Ovary (tissue), 9 donors: ENCODE measurements around the gene CAMKK2. TPM values are rescaled to one million over a fixed set of nuclear protein-coding genes. Genes with fewer than 3 reads are reported as not detected.
"Not testable (repeated sequence)": the region's sequence is repeated elsewhere in the genome, so short reads cannot be mapped to it uniquely, and the experiment has no call there.

Source experiments
- DNase-seq, 5 donors: peaks; one replicate each; pipeline ENCODE4 v3.0.0-alpha.2; 2019 to 2020
- H3K27ac ChIP-seq, 2 donors: fragments of 200-600 bp; one replicate each; pipeline versions ENCODE4 v1.5.1 to v1.8.0; 2019 to 2022
- H3K27me3 ChIP-seq: fragments of 200-600 bp; one replicate; pipeline ENCODE4 v1.8.0; 2022
- H3K36me3 ChIP-seq: fragments of 200-600 bp; sonication (generic); one replicate; pipeline ENCODE4 v1.5.1; 2019
- H3K4me1 ChIP-seq: one replicate; pipeline ENCODE4 v1.8.1; 2013; ENCODE audit warnings: mild to moderate bottlenecking, moderate library complexity; ENCODE audit not compliant: insufficient read depth
- H3K4me3 ChIP-seq: fragments of 200-600 bp; sonication (generic); one replicate; pipeline ENCODE4 v1.5.1; 2017
- H3K9me3 ChIP-seq, 2 donors: fragments of 200-600 bp in 1 of 2; sonication (generic) in 1 of 2; one replicate each; pipeline versions ENCODE4 v1.5.1 to v1.8.1; 2013 to 2019; ENCODE audit warnings: mild to moderate bottlenecking in 1 of 2, moderate library complexity in 1 of 2
- CTCF ChIP-seq, 3 donors: fragments of 450-650 bp in 2 of 3; fragments of 200-600 bp in 1 of 3; IDR thresholded peaks; one replicate each; pipeline versions ENCODE4 v1.5.1 to v1.8.0; 2016 to 2022; ENCODE audit warnings: antibody characterized with exemption in 3 of 3, mild to moderate bottlenecking in 1 of 3
- EP300 ChIP-seq: sonication (generic); formaldehyde crosslinking; IDR thresholded peaks from one replicate; pipeline ENCODE4 v1.6.1; 2017; ENCODE audit warnings: antibody characterized with exemption
- POLR2A ChIP-seq: fragments of 450-650 bp; IDR thresholded peaks from one replicate; pipeline ENCODE4 v1.6.1; 2017; ENCODE audit warnings: antibody characterized with exemption, mild to moderate bottlenecking, moderate library complexity
- WGBS, 3 donors: extraction: QIAGEN DNeasy Blood & Tissue Kit in 1 of 3; methylation state at CpG; one replicate each; pipeline versions ENCODE4 v1.1.5 to v1.1.7; 2013 to 2017; 5-methylcytosine and 5-hydroxymethylcytosine counted together
- intact Hi-C, 4 donors: fragments of 100-400 bp; cut with DNase I; formaldehyde crosslinking; loops; one replicate each; pipeline versions ENCODE4 v1.11.0 to v1.15.1; 2022 to 2023
- polyA plus RNA-seq, 2 donors: library from polyadenylated mRNA; stranded (reverse); fragments of 200-250 nt in 1 of 2; fragments of 350-450 nt in 1 of 2; fragmentation: Illumina TruSeq in 1 of 2; extraction: RNeasy Lipid Tissue Mini Kit (QIAGEN cat#74804) in 1 of 2; gene quantifications; one replicate each; pipeline ENCODE4 v1.2.3, GENCODE V29; 2013 to 2014
- total RNA-seq, 7 donors: library from RNA; depleted of rRNA in 2 of 7; stranded (reverse); fragments of >200 nt in 2 of 7; fragmentation: NEBNext Ultra II Directional in 3 of 7; extraction: Animal tissue kit (Norgen Biotek cat#: 25700) in 3 of 7; gene quantifications; one replicate each; pipeline versions ENCODE4 v1.1.0 to v1.2.4, GENCODE V29; 2016 to 2023
- donor health status: DM: no; HTN: no; CAD: no; lungs with moderate emphysema.
- donor health status: DM: no; HTN: no; CAD: no.
- donor health status: Bipolar disorder and iron deficiency.
- donor health status: DM: yes; HTN: yes; CAD: no.
- donor health status: DM: no; HTN: no; CAD: no.
- donor health status: DM: yes; HTN: yes; CAD: no.

The CAMKK2 gene
- total and polyA plus RNA-seq, 9 donors = 19.0 to 44.6 (median 38.0) TPM

- no peaks in the 10 kb centered on the region for H3K9me3 ChIP-seq
- no peak for DNase-seq
- H3K4me3 ChIP-seq = no peak overlapping the region
- no peaks in the 10 kb centered on the region for H3K36me3 ChIP-seq
- H3K27ac ChIP-seq = no peak overlapping the region
- H3K4me1 ChIP-seq = peaks cover 45% of the 10 kb centered on the region
- intact Hi-C loops = no loop called here
- no peaks in the 10 kb centered on the region for H3K27me3 ChIP-seq
- WGBS, 3 donors = 91 to 94% (median 91%) methylated on average over 5 of the region's 5 CpGs
- no peak for TF ChIP-seq EP300
- TF ChIP-seq CTCF (IDR thresholded peaks at IDR 0.05) = no peak
- TF ChIP-seq POLR2A = no peak
These were observed 13.1 kb downstream of the CAMKK2 start for GRCh38 chr12:121283388-121283787.

- H3K27ac ChIP-seq, H3K4me3 ChIP-seq, DNase-seq, intact Hi-C loops, H3K27me3 ChIP-seq, H3K9me3 ChIP-seq, H3K36me3 ChIP-seq: not testable (repeated sequence)
- peaks cover 42% of the 10 kb centered on the region for H3K4me1 ChIP-seq
- WGBS, 3 donors = 93 to 96% (median 94%) methylated on average over 11 of the region's 11 CpGs
These were observed 13.6 kb downstream of the CAMKK2 start for GRCh38 chr12:121282910-121283309.

- Histone ChIP-seq H3K4me1 (peaks cover 38% of the 10 kb centered on the region), H3K36me3 (no peaks in the 10 kb centered on the region), H3K27ac (no peak overlapping the region), H3K9me3 (no peaks in the 10 kb centered on the region), H3K27me3 (no peaks in the 10 kb centered on the region), H3K4me3 (no peak overlapping the region)
- no peak for DNase-seq
- 64 to 82% (median 81%) methylated on average over 10 of the region's 10 CpGs for WGBS, 3 donors
- TF ChIP-seq CTCF (IDR thresholded peaks at IDR 0.05) = no peak
- TF ChIP-seq POLR2A = no peak
- no peak for TF ChIP-seq EP300
- intact Hi-C loops = no loop called here
These were observed 14.3 kb downstream of the CAMKK2 start for GRCh38 chr12:121282072-121282742.

- H3K4me3 ChIP-seq, intact Hi-C loops: not testable (repeated sequence)
- 86 to 88% (median 88%) methylated on average over 14 of the region's 14 CpGs for WGBS, 3 donors
These were observed 15.4 kb downstream of the CAMKK2 start for GRCh38 chr12:121281116-121281515.

GRCh38 chr12:121280531-121280930 is 16.0 kb downstream of the CAMKK2 start:
- H3K27ac ChIP-seq, H3K9me3 ChIP-seq, H3K36me3 ChIP-seq, H3K4me3 ChIP-seq, intact Hi-C loops, H3K27me3 ChIP-seq: not testable (repeated sequence)
- DNase-seq = peak in 1 of 5 donors; percentile 17
- WGBS, 3 donors = 91 to 94% (median 91%) methylated on average over 11 of the region's 11 CpGs
- H3K4me1 ChIP-seq = peaks cover 37% of the 10 kb centered on the region

More at GRCh38 chr12:121281116-121281515, 15.4 kb downstream of the CAMKK2 start:
- peak in 1 of 5 donors; percentile 24 for DNase-seq
- not testable (repeated sequence) for H3K27ac ChIP-seq, H3K36me3 ChIP-seq, H3K27me3 ChIP-seq, H3K9me3 ChIP-seq
- H3K4me1 ChIP-seq = peaks cover 38% of the 10 kb centered on the region

GRCh38 chr12:121279507-121279915 is 17.0 kb downstream of the CAMKK2 start:
- peak; percentile 68 to 78 (median 74) for DNase-seq
- Histone ChIP-seq H3K9me3 (no peaks in the 10 kb centered on the region), H3K27ac (peak overlapping the region; percentile 50 to 60), H3K4me3 (no peak overlapping the region), H3K36me3 (no peaks in the 10 kb centered on the region), H3K4me1 (peaks cover 29% of the 10 kb centered on the region), H3K27me3 (no peaks in the 10 kb centered on the region)
- intact Hi-C loops = no loop called here
- 19 to 40% (median 27%) methylated on average over 10 of the region's 10 CpGs for WGBS, 3 donors
- TF ChIP-seq CTCF (IDR thresholded peaks at IDR 0.05) (no peak), EP300 (no peak), POLR2A (no peak)
